ENCODE measurements around the gene A2ML1.
"Not testable (repeated sequence)": the region's sequence is repeated elsewhere in the genome, so short reads cannot be mapped to it uniquely, and the experiment has no call there.

Gene A2ML1

DNA sequence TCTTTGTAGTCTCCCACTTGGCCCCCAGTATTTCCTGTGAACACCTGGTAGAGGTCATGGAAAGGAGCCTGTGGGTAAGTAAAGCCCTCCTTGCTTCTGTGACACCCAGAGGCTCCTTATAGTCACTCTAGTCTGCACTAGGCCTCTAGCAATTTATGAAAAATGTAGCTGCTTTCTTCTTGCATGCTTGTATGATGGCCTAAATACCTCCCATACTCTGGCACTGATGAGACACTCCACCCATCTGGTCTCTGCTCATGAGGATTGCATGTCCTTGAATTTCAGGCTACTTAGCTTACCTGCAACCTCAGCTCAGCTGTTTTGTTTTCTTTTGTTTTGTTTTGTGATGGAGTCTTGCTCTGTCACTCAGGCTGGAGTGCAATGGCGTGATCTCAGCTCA is 4.6 kb upstream of the A2ML1 start:
- DNase-seq (ENCODE audit: low spot score): peak; percentile 69

DNA sequence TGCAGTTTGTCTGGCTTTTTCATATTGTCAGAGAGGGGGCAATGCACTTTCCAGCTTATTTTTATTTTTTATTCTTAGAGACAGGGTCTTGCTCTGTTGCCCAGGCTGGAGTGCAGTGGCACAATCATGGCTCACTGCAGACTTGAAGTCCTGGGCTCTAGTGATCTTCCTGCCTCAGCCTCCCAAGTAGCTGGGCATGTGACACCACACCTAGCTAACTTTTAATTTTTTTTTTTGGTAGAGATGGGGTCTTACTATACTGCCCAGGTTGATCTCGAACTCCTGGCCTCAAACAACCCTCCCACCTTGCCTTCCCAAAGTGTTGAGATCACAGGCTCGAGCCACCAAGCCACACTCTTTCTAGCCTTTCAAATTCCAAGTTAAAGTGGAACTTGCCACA is 3.9 kb upstream of the A2ML1 start:
- no peak for DNase-seq (ENCODE audit: low spot score)

DNA sequence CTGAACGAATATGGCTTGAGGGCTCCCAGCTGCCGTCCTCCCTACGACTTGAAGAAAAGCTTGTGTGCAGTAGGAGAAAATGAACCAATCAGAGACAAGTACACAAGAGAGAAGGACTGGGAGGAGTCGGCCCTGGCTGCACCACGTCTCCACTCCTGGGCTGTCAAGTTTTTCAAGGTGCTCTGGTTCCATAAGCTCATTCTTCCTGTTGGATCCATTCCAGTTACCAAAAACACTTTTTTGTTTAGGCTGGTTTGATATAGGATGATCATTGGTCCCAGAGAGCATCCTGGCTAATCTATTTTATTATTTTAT is 2.8 kb upstream of the A2ML1 start:
- no peak for DNase-seq (ENCODE audit: low spot score)

DNA sequence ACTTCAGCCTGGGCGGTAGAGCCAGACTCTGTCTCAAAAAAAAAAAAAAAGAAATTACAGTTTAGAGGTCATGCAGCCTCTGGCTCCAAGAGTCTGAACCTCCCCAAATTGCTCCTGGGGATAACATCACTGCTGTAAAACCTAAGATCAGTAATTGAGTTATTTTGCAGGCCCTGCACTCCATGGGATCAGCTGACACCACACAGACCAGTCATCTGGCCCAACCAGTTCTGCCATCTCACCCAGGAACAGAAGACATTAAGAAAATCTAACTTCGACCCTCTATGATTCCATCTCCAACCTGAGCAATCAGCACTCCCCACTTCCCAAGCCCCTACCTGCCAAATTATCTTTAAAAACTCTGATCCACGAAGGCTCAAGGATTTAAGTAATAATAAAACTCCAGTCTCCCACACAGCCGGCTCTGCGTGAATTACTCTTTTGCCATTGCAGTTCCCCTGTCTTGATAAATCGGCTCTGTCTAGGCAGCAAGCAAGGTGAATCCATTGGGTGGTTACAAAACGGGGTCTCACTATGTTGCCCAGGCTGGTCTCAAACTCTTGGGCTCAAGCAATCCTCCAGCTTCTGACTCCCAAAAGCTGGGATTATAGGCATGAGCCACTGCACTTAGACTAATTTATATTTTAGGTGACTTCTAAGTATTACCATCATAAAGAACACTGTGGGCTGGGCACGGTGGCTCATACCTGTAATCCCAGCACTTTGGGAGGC is 1.6 kb upstream of the A2ML1 start:
- DNase-seq (ENCODE audit: low spot score): not testable (repeated sequence)

DNA sequence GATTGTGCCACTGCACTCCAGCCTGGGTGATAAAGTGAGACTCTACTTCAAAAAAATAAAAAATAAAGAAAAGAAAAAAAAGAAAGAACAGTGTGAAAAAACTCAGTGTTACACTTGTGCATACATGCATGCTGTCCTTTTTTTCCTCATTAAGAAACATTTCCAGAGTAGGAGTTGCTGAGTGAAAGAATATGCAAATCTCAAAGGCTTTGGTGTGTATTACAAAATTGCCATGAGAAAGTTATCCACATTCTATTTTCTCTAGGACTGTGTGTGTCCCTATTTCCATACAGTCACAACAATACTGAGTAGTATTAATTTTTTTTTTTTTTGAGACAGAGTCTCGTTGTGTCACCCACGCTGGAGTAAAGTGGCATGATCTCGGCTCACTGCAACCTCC is 830 bp upstream of the A2ML1 start:
- no peak for DNase-seq (ENCODE audit: low spot score)

DNA sequence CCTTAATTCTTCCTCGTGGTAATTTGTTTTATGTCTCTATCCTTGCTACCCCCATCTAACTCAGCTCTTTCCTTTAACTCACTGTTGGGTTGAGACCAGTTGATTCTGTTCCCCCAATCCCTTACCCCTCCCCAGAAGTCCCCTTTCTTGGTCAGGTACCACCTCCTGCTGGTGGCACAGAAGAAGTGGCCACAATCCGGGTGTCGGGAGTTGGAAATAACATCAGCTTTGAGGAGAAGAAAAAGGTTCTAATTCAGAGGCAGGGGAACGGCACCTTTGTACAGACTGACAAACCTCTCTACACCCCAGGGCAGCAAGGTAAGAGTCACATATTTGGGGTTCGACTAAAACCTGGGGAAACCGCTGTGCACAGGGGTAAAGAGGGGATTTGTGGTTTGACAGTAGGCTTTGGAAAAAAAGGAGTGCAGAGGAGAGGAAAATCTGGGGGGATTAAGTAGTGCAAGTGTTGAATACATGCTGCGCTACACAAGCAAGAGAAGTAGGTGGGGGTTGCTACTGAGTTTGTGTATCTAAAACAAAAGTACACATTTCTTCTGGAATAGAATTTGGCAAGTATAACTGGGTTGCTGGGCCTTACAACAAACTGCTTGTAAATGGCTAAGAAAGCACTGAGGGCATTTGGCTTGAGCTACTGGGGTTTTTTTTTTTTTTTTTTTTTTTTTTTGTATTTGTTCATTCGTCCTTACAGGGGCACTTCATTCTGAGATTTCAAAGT is 1.3 kb downstream of the A2ML1 start:
- peak; percentile 51 for DNase-seq (ENCODE audit: low spot score)

DNA sequence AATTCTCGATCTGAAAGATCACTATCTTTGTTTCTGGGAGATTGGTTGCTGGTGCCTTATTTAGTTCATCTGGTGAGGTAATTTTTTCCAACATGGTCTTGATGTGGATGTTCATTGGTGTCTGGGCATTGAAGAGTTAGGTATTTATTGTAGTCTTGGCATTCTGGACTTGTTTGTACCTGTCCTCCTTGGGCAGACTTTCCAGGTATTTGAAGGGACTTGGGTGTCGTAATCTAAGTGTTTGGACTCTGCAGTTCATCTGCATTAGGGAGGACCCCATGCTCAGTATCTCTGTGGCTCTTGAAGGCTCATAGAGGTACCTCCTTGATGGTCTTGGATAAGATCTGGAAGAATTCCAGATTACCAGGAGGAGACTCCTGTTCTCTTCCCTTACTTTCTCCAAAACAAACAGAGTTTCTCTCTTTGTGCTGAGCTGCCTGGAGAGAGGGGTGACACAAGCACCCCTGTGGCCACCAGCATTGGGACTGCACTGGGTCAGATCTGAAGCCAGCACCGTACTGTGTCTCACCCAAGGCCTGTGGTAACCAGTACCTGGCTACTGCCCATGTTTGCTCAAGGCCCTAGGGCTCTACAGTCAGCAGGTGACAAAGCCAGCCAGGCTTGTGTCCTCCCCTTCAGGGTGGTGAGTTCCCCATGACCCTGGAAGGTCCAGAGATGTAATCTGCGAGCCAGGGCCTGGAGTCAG is 5.3 kb downstream of the A2ML1 start:
- no peak for DNase-seq (ENCODE audit: low spot score)

DNA sequence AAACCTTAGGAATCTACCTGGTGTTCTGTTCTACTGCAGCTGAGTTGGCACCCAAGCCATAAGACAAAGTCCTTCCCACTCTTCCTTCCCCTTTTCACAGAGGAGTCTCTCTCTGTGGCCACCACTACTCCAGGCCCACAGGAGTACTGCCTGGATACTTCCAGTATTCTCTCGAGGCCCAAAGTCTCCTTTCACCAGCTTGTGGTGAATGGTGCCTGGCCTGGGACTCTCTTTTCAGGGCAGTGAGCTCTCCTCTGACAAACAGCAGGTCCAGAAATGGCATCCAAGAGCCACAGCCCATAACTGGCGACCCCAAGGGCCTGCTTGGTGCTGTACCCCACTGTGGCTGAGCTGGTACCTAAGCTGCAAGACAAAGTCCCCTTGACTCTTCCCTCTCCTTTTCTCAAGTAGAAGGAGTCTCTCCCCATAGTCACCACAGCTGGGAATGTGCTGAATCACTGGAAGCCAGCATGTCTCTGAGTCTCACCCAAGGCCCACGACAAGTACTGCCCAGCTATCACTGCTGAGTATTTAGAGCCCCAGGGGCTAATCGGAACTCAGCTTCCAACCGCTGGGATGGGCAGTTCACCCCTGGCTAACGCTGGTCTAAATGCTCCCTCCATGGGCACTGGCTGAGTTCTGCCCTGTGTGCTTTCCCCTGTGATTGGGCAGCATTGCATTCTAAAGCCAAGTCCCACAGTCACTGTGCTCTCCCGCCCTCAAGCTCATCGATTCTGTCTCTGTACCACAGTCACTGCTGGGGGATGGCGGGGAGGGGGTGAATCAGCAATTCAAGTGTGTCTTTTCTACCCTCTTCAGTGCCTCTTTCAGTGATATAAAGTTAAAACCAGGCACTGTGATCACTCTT is 6.1 kb downstream of the A2ML1 start:
- DNase-seq (ENCODE audit: low spot score): no peak

DNA sequence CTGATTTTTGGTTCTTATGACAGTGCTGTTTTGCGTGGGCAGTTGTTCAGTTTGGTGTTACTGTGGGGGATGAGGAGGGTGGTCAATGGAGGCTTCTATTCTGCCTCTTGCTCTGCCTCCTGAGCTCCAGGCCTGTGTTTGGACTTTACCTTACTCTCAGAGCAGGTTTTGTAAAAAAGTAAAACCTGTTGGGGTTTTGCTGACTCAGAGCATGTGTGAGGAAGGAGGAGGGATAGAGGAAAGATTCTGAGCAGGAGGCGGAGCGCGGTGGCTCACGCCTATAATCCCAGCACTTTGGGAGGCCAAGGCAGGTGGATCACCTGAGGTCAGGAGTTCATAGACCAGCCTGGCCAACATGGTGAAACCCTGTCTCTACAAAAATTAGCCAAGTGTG is 6.7 kb downstream of the A2ML1 start:
- DNase-seq (ENCODE audit: low spot score): no peak

DNA sequence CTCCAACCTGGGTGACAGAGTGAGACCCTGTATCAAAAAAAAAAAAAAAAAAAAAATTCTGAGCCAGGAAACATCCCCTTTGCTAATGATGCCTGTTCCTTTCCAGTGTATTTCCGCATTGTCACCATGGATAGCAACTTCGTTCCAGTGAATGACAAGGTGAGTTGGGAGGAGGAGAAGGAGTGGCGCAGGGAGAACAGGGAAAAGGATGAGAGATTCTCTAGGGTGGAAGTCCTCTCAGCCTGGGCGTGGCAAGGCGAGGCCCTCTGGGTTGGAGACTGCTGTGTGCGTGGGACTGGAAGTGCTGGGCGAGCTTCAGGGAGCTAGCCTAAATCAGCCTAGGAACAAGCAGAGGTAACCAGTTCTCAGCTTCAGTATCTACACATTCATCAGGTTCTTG is 7.2 kb downstream of the A2ML1 start:
- no peak for DNase-seq (ENCODE audit: low spot score)

DNA sequence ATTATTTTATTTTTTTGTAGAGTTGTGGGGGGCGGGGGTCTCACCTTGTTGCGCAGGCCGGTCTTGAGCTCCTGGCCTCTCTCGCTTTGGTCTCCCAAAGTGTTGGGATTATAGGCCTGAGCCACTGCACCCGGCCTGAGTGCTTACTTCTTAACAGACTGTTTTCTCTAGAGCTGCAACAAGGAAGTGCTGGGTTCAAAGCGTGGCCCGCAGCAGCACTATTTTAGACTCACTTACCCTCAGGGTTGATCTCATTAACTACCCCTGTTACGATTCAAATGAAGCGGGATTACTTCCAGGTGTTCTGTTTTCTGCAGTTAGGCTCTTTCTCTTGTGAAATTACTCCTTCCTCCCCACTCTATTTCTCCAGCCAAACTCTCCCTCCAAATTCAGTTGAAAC is 8.7 kb downstream of the A2ML1 start:
- DNase-seq (ENCODE audit: low spot score): no peak

DNA sequence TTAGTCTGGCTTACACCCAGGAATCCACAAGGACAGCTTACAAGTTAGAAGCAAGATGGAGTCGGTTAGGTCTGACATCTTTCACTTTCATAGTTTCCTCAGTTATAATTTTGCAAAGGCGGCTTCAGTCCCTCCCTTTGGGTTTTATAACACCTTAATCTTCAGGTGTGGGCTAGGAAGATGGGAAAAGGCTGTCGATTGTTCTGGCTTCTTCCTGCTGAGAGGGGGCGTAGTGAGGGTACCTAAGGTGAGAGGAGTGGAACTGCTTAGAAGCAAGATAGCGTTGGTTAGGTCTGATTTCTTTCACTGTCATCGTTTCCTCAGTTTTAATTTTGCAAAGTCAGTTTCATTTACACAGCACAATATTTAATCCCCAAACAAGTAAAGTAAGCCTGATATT is 10.1 kb downstream of the A2ML1 start:
- DNase-seq (ENCODE audit: low spot score): no peak

DNA sequence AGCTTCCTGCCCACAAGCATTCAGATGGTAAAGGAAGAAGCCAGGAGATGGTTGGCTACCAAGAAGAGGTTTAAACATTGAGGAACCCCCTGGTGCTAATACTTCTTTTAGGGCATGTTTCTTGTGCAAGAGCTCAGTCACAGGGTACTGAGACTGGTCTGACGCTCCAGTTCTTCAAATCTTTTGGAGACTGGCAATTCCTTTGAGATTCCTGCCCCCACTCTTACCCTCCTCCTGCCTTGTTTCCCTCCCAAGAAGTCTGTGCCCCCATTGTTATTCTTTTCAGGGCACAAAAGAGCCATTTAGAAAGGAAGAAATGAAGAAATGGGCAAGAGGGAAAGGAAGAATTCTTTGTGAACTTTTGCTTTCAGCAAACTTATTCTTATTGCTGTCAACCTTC is 11.8 kb downstream of the A2ML1 start:
- DNase-seq (ENCODE audit: low spot score): no peak

DNA sequence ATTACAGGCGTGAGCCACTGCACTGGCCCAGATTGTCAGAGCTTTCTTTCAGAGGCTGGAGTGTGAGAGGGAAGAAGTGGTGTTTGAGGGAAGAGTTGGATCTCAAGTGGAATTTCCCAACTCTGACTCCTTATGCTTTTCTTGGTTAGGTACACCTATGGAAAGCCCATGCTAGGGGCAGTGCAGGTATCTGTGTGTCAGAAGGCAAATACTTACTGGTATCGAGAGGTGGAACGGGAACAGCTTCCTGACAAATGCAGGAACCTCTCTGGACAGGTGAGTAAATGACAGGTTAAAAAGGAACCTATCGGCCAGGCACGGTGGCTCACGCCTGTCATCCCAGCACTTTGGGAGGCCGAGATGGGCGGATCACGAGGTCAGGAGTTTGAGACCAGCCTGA is 14.9 kb downstream of the A2ML1 start:
- no peak for DNase-seq (ENCODE audit: low spot score)

DNA sequence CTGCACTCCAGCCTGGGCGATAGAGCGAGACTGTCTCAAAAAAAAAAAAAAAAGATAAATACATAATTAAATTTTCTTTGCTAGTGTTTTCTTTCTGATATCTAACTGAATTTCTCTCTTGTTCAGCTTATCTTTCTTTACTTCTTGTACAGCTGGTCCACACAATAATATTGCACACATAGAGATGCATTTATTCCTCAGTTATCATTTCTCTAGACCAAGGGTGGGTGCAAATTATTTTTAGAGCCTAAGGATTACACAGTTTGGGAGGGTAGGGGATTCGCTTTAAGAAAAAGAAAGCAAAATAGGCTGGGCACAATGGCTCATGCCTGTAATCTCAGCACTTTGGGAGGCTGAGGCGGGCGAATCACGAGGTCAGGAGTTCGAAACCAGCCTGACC is 17.9 kb downstream of the A2ML1 start:
- no peak for DNase-seq (ENCODE audit: low spot score)

DNA sequence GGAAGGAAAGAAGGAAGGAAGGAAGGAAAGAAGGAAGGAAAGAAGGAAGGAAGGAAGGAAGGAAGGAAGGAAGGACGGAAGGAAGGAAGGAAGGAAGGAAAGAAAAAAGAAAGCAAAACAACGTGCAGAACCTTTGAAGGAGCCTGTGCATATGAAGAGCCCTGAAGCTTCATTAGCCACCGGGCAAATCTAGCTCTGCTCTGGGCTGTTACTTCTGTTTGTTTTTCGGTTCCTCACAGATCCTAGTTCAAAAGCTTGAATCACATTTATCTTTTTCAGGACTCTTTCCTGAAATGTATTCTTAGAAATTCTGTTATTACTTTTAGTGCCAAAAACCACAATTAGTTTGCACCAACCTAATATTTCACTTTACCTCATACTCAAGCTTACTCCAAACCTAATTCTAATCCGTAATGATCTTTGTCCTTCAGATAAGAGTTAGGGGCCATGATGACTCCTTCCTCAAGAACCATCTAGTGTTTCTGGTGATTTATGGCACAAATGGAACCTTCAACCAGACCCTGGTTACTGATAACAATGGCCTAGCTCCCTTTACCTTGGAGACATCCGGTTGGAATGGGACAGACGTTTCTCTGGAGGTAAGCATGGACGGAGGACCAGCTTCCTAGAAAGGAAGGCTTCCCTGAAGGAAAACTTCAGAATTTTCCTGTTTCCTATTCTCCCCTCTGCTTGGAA is 18.7 kb downstream of the A2ML1 start:
- no peak for DNase-seq (ENCODE audit: low spot score)

DNA sequence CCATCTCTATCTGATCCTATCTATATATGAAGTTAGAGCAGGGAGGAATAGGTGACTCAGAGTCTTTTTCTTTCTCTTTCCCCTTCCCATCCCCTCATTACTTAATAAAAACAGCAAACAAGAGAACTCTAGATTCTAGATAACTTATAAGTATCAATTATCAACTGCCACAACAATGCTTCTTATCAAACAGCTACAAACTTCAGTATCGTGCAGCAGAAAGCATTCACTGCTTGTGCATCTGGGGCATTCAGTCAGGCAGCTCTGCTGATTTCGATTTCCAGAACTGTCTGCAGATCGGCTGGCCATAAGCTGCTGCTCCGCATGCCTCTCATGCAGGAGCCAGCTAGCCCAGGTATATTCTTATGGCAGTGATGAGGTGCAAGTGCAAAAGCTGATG is 19.4 kb downstream of the A2ML1 start:
- DNase-seq (ENCODE audit: low spot score): no peak

DNA sequence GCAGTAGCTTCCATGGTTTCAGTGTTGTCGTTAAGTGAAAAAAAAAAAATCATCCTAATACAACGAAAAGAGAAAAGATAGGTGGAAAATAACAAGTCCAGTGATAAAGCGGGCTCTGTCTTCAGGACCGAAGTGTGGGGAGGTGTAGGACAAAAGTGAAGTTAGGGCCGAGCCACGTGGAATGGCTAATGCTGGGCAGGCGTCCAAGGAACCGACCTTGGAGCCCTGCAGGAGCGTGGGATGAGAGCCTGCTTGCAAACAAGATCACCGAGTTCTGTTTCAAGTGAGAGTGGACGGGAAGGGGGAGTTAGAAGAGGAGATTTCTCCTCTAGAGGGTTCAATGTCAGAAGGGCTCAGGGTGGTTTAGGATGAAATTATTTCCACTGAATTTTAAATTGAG is 22.2 kb downstream of the A2ML1 start:
- DNase-seq (ENCODE audit: low spot score): peak; percentile 25

DNA sequence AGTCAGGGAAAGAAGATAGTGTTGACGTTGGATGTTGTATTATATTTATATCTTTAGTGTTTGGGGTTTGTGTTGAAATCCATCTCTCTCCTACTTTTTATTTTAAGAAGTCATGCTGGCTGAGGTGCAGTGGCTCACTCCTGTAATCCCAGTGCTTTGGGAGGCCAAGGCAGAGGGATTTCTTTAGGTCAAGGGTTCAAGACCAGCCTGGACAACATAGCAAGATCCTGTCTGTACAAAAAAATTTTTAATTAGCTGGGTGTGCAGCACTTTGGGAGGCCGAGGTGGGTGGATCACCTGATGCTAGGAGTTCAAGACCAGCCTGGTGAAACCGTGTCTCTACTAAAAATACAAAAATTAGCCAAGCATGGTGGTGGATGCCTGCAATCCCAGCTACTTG is 23.9 kb downstream of the A2ML1 start:
- no peak for DNase-seq (ENCODE audit: low spot score)

DNA sequence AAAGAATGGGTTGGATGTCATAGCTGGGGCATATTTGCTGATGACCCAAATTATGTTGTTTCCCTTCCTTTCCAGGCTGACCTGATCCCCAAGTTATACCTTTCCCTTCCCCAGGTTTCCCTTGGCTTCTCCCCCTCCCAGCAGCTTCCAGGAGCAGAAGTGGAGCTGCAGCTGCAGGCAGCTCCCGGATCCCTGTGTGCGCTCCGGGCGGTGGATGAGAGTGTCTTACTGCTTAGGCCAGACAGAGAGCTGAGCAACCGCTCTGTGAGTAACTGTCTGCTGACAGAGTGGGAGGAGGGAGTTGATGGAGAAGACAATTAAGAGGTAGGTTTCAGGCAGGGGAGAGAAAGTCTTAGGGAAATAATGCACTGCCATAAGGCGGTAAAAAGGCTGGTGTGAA is 25.0 kb downstream of the A2ML1 start:
- DNase-seq (ENCODE audit: low spot score): no peak

DNA sequence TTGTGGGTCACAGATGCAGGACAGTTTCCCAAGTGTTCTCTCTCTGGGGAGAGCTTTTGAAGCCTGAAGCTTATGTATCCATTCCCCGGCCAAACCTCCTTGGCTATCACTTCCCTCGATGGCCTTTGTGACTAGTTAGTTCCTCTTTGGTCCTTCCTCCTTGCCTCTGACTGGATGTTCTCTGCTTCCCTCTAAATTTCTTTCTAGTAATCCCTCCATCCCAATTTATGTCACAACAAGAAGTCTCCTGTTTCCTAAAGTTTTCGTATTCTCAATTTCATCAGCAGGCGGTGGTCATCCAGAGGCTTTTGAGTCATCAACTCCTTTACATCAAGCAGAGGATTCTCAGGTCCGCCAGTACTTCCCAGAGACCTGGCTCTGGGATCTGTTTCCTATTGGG is 27.5 kb downstream of the A2ML1 start:
- DNase-seq (ENCODE audit: low spot score): no peak

DNA sequence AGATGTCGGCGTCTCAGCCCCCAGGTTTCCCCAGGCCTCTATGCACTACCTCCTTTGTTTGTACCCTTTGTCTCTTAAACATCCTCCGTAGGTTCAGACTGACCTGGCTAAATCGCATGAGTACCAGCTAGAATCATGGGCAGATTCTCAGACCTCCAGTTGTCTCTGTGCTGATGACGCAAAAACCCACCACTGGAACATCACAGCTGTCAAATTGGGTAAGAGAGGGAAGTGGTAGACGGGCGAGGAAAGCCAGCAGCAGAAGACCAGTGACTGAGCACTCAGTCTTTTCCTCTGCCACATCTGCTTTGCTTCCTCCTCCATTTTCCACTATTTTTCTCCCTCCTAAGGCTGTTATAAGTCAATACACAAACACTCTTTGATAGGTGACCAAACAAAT is 29.7 kb downstream of the A2ML1 start:
- no peak for DNase-seq (ENCODE audit: low spot score)

Measured in AG20443 (cell line).